ENCODE results near the gene ZAR1L.
A peak's percentile ranks its signal among the peaks of the same experiment; 100 is the strongest.

ZAR1L gene

DNA sequence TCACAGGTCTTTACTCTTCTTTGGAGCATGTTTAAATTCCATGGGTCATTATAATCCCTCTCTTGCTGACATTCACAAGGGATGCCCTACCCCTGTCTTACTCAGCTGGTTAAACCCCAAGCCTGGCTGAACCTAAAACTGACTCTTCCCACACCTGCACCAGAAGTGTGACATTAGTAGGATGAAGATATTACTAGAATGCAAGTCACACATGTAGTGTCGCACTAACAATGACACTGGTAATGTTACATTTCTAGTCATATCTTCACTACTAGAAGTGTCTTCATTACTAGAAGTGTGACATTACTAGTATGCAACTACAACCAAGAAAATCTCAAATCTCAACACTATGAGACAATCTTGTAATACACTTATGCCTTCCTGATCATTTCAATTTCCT lies 14.2 kb downstream of the ZAR1L start:
- TF ChIP-seq CTCF (IDR thresholded peaks at IDR 0.05; ENCODE audit: low read length, missing control alignments), result no peak
- no peak for DNase-seq (ENCODE audit: low read depth)
- H3K4me3 ChIP-seq (replicated peaks; ENCODE audit: low read depth, low read length), result no peak overlapping the region

DNA sequence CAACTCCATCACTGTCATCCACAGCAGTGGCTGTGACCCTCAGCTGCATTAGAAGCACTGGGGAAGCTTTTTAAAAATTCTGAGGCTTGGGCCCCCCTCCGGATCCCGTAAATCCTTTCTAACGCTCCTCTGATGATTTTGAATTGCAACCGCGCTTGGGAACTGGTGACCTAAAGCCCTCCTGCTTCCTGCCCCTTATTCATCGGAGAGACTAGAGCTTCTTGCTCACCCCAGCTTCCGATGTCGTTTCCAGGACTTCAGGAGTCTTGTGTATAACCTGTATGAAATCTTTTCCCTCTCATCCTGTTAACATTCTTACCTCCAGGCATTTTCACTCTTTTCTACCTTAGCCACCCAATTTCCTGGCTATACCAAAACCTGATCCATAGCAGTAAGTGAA lies 14.8 kb downstream of the ZAR1L start:
- no peak for DNase-seq (ENCODE audit: low read depth)

DNA sequence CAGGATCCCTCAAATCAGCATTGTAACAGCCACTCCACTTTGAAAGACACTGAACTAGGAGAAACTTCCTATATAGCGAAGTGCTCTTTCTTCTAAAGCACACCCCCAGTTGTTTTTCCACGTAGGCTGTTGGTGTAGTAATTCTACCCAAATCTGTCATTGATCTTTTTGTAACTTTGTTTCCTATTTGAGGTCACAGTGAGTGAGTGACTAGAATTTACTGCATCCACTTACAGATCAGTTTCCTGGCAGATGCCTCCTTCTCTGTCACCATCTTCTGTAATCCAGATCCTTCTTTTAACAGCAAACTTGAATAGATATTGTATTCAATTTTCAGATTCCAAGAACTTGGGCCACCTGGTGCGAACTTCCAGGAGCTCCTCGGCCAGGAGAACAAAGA lies 15.3 kb downstream of the ZAR1L start:
- no peak for TF ChIP-seq CTCF (IDR thresholded peaks at IDR 0.05; ENCODE audit: low read length, missing control alignments)
- no peak for DNase-seq (ENCODE audit: low read depth)
- no peak overlapping the region for H3K4me3 ChIP-seq (replicated peaks; ENCODE audit: low read depth, low read length)

More for the DNA sequence above, 14.8 kb downstream of the ZAR1L start:
- TF ChIP-seq CTCF (IDR thresholded peaks at IDR 0.05; ENCODE audit: low read length, missing control alignments), result no peak
- H3K4me3 ChIP-seq (replicated peaks; ENCODE audit: low read depth, low read length), result no peak overlapping the region

DNA sequence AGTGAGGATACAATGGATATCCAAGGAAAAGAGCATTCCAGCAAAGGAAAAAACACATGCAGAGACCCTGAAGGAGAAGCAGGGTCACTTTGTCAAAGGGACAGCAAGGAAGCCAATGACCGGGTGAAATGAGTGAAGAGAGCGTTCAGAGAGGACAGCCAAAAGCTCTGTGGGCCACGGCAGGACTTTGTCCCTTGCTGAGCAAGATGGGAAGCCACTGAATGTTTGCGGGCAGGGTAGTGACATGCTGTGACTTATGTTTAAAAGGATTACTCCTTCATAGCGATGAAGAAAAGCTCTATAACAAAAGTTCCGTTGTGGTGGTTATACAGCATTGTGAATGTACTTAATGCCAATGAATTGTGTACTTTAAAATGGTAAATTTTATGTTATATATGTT lies 16.5 kb downstream of the ZAR1L start:
- DNase-seq (ENCODE audit: low read depth), result no peak
- H3K4me3 ChIP-seq (replicated peaks; ENCODE audit: low read depth, low read length), result no peak overlapping the region
- TF ChIP-seq CTCF (IDR thresholded peaks at IDR 0.05; ENCODE audit: low read length, missing control alignments), result no peak

GRCh38 chr13:32297206-32297605 lies 18.0 kb downstream of the ZAR1L start:
- TF ChIP-seq CTCF (IDR thresholded peaks at IDR 0.05; ENCODE audit: low read length, missing control alignments), result no peak
- DNase-seq (ENCODE audit: low read depth), result no peak
- H3K4me3 ChIP-seq (replicated peaks; ENCODE audit: low read depth, low read length), result no peak overlapping the region

GRCh38 chr13:32285633-32285965 lies 29.6 kb downstream of the ZAR1L start:
- no peak for TF ChIP-seq CTCF (IDR thresholded peaks at IDR 0.05; ENCODE audit: low read length, missing control alignments)
- DNase-seq (ENCODE audit: low read depth), result no peak
- H3K4me3 ChIP-seq (replicated peaks; ENCODE audit: low read depth, low read length), result no peak overlapping the region

DNA sequence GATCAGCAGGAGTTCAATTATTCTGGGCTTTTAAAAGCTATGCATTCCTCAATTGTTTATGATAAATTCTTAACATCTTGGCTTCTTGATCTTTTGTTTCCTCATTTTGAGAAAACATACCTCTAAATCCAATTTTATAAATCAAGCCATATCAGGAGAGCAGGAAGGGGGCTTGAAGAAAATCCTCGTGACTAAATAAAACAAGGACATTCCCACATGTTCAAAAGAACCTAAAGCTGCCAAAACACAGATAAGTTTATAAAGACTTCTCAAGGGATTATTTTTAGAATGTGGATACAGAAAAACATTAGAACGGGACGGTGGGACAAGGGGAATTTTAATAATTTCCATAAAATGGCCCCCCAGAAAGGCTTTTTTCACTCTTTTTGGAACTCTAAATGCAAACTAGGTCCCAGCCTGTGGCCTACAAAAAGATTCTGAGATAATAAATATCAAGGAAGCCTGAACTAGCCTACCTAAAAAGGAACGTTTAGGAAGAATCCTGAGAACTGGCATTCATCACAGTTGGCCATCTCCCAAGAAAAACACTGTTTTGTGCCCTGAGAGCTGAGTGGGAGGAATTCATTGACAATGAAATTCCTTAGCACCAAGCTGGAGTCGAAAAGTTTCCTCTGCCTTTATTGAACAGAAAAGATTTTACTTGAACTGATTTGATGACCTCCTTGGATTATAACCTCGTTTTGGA lies 30.1 kb downstream of the ZAR1L start:
- TF ChIP-seq CTCF (IDR thresholded peaks at IDR 0.05; ENCODE audit: low read length, missing control alignments), result no peak
- no peak overlapping the region for H3K4me3 ChIP-seq (replicated peaks; ENCODE audit: low read depth, low read length)
- peak; percentile 94 for DNase-seq (ENCODE audit: low read depth)
